ENCODE results near the gene USP49.

DNA sequence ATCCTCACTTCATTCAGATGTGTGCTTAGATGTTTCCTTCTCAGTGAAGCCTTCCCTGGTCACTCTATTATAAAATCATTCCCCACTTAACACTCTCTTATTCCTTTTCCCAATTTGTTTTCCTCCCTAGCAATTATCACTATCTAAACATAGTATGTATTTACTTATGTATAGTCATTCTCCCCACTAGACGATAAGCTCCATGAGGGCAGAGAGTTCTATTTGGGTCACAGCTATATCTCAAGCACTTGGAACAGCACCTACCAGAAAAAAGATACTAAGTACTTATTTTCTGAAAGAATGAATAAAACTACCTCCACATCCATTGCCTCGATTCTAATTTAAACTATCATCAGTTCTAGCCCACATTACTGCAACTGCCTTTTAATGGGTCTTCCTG lies 36.5 kb downstream of the USP49 start:
- no peak for TF ChIP-seq EZH2 (IDR thresholded peaks at IDR 0.05; ENCODE audit: insufficient read depth, poor library complexity, severe bottlenecking)
- TF ChIP-seq EZH2phosphoT487 (IDR thresholded peaks at IDR 0.05; ENCODE audit: insufficient read depth, low read depth) = no peak

Measured in GM23248 (cell line).